PFSK-1 (cell line): ENCODE results near the gene MICAL1.

Experiments used
- FOXP2 ChIP-seq: optimal IDR thresholded peaks from 2 replicates; pipeline ENCODE3; 2011; ENCODE audit warnings: borderline replicate concordance, control low read depth, inconsistent platforms; ENCODE audit not compliant: insufficient read depth; ENCODE audit errors: extremely low read length, extremely low read depth
- POLR2AphosphoS5 ChIP-seq: IDR thresholded peaks from 2 replicates; pipeline ENCODE4 v1.6.1; 2012; ENCODE audit warnings: low read depth, mild to moderate bottlenecking, control low read depth, low read length, moderate library complexity
- REST ChIP-seq, 2 experiments: IDR thresholded peaks; 2 replicates each; pipeline versions ENCODE4 v1.6.1 to v1.8.0; 2011 to 2012; ENCODE audit warnings: low read depth in 2 of 2, low read length in 2 of 2, control low read depth in 1 of 2, inconsistent platforms in 1 of 2, mild to moderate bottlenecking in 1 of 2, moderate library complexity in 1 of 2; ENCODE audit not compliant: insufficient read depth in 1 of 2
- SIN3A ChIP-seq: IDR thresholded peaks from 2 replicates; pipeline ENCODE4 v1.6.1; 2012; ENCODE audit warnings: mild to moderate bottlenecking, low read length, moderate library complexity, borderline replicate concordance; ENCODE audit not compliant: insufficient read depth
- TAF1 ChIP-seq: IDR thresholded peaks from 2 replicates; pipeline ENCODE4 v1.6.1; 2012; ENCODE audit warnings: low read length, control low read depth, borderline replicate concordance; ENCODE audit not compliant: insufficient read depth

Gene MICAL1

GRCh38 chr6:109456710-109457561 is 1.4 kb upstream of the MICAL1 start:
- TF ChIP-seq POLR2AphosphoS5, result no peak
- TF ChIP-seq REST (IDR thresholded peaks at IDR 0.05; ENCODE audit: insufficient read depth in 1 of 2, low read depth in 2 of 2, low read length in 2 of 2), result no peak
- TF ChIP-seq TAF1, result no peak
- TF ChIP-seq FOXP2, result no peak
- no peak for TF ChIP-seq SIN3A

- TF ChIP-seq SIN3A, result no peak
Measured at GRCh38 chr6:109456111-109456583, 575 bp upstream of the MICAL1 start.

- no peak for TF ChIP-seq SIN3A
- no peak for TF ChIP-seq REST (IDR thresholded peaks at IDR 0.05; ENCODE audit: insufficient read depth in 1 of 2, low read depth in 2 of 2, low read length in 2 of 2)
Measured at GRCh38 chr6:109454496-109455436, 806 bp downstream of the MICAL1 start.

- TF ChIP-seq SIN3A (no peak), POLR2AphosphoS5 (no peak), REST (IDR thresholded peaks at IDR 0.05; ENCODE audit: insufficient read depth in 1 of 2, low read depth in 2 of 2, low read length in 2 of 2) (no peak), FOXP2 (no peak), TAF1 (no peak)
Measured at GRCh38 chr6:109453594-109454495, 1.7 kb downstream of the MICAL1 start.

GRCh38 chr6:109453156-109453555 is 2.4 kb downstream of the MICAL1 start:
- TF ChIP-seq TAF1 (no peak), SIN3A (no peak), REST (IDR thresholded peaks at IDR 0.05; ENCODE audit: insufficient read depth in 1 of 2, low read depth in 2 of 2, low read length in 2 of 2) (no peak), FOXP2 (no peak), POLR2AphosphoS5 (no peak)
